HL-60/S4 (cell line): ENCODE results near the gene AXIN1.

Source experiments
- in situ Hi-C: fragments of 300-500 bp; cut with MboI; formaldehyde crosslinking; loops from 2 replicates; pipeline ENCODE4 v1.14.3; 2022; ENCODE audit warnings: low sequenced_read_pairs

Gene AXIN1

DNA sequence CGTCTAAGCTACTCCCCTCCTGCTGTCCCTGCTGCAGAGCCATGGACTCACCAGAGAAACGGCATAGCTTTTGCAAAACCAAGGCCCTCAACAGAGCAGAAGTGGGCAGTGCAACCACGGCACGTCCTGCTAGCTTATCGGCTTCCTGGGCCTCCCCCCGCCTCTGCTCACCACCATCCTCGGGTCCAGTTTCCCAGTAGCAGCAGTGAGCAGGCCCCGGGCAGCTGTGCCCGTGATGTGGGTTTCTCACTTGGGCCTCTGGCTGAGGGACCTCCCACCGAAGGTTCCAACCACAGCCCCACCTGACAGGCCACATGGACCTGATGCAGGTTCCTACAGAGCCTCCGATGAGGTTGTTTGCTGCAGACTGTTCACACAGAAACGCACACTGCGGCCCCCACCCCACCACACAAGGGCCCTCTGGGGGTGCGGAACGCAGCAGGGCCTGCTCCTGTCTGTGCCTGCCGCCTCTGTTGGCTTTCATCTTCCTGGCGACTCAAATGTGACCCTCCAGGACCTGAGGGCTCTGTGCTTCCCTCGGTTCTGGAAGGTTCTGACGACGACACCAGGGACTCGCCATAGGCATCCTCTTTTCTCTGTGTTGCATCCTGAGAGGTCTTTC lies 44.7 kb downstream of the AXIN1 start:
- in situ Hi-C loops: no loop called here

DNA sequence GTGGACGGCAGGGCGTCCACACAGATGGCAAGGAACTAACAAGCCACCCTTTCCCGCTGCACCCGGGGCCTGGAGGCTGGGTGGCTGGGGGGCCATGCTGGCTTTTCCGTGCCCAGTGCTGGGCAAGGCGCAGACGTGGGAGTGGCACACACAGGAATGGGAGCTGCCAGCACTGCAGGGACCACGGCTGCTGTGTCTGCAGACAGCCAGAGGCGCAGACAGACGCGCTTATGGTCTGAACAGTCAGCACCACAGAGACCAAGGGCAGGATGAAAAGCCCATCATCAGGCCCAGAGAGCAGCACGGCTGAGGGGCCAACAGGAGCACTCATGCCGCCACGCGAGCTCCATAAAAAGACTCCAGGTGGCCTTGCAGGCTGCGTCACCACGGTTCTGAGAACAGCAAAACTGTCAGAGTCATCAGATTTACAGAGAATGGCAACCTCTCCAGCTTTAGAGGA lies 45.6 kb downstream of the AXIN1 start:
- in situ Hi-C loops: no loop called here

DNA sequence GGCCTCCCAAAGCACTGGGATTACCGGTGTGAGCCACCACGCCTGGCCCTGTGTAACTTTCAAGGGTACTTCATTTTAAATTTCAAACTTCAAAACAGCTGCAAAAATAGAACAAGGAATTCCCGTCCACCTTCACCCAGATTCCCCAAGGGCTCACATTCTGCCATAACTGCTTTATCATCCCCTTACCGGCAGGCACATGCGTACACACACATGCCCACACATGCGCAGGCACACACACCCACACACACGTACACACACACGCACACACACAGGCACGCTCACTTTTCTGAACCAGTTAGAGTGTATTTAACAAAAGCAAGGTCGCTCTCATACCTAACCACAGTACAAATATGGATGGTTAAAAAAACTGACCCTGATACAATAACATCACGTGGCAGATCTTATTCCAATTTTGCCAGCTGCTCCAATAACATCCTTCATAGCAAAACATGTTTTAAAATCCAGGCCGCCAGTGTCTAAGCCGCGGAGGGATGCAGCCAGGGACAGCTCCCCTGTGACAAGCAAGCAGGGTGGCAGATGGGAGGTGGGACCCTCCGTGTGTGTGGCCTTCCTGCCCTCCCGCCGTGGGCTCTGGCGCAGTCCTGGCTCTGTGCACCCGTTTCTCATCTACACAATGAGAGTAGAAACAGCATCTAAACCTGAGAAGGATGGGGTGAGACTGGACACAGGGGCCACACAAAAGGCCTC lies 46.5 kb downstream of the AXIN1 start:
- in situ Hi-C loops: no loop called here

DNA sequence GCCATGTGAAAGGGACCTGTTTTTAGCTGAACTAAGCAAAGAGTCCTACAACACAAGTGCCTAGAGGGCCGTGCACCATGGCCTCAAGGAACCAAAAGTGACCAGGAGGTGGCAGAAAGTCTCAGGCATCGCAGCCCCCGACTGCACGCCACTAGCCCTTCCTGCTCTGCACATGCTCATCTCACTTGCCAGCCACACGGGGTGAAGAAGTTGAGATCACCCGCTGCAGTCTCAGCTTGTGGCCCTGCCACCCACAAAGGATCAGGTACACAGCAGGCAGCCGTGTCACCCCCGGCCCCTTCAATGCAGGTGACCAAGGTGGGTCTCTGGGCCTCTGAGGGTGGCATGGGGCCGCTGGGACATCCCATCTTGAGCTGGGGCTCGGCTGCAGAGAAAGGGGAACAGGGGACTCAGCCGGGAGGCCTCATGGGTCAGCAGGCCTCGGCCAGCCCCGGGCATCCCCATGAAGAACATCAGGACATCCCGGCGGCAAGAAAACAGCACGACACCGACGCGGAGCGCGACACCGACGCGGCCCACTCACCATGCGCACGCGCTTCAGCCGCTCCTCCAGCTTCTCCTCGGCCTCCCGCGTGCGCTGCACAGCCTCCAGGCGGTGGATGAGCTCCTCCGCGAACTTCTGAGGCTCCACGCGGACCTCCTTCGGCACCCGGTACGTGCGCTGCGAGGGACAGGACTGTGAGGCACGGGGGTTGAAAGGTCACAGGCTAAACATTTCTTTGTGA lies 48.6 kb downstream of the AXIN1 start:
- in situ Hi-C loops: no loop called here

DNA sequence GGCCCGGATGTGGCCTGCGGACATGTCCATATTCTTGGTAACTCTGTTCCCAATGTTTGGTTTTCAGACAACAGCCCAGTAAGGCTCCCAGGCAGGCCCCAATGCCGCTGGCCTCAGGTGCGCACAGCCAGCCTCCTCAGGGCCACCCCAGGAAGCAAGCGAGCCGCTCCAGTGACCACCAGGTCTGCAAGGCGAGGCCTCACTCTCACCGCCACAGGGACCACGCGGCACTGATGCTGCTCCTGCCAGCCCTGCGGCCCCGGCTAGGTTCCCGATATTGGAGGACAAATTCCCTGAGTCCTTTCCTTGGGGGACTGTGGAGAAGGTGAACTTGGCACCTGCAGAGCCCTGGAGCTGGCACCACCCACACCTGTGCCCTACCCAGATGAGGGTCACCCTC lies 50.6 kb downstream of the AXIN1 start:
- in situ Hi-C loops: no loop called here

DNA sequence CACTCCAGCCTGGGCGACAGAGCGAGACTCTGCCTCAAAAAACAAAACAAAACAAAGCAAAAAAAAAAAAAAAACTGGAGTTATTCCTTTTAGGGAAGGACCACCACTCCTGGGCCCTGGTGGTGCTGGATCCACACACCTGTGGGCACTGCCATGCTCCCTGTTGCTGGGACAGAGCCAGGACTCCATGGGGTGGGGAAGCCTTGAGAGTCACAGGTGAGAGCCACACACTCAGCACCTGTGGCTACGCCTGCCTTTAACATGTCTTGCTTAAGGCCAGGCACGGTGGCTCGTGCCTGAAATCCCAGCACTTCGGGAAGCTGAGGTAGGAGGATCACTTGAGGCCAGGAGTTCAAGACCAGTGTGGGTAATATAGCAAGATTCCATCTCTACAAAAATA lies 51.3 kb downstream of the AXIN1 start:
- in situ Hi-C loops: no loop called here

DNA sequence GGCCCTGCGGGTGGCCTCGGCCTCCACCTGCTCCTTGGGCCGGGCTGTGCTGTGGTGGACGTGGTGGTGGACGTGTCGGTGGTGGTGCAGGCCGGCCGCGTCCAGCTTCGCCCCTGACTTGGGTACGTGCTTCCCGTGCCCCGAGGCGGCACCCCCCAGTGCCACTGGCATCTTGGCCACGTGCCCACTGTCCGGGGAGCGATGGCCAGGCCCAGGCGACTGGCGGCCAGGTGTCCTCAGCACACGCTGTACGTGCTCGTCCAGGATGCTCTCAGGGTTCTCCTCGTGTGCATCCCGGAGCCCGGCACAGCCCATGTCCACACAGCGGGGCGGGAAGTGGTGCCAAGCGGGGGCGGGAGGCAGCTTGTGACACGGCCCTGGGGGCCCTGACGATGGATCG lies 54.7 kb downstream of the AXIN1 start:
- in situ Hi-C loops: no loop called here

DNA sequence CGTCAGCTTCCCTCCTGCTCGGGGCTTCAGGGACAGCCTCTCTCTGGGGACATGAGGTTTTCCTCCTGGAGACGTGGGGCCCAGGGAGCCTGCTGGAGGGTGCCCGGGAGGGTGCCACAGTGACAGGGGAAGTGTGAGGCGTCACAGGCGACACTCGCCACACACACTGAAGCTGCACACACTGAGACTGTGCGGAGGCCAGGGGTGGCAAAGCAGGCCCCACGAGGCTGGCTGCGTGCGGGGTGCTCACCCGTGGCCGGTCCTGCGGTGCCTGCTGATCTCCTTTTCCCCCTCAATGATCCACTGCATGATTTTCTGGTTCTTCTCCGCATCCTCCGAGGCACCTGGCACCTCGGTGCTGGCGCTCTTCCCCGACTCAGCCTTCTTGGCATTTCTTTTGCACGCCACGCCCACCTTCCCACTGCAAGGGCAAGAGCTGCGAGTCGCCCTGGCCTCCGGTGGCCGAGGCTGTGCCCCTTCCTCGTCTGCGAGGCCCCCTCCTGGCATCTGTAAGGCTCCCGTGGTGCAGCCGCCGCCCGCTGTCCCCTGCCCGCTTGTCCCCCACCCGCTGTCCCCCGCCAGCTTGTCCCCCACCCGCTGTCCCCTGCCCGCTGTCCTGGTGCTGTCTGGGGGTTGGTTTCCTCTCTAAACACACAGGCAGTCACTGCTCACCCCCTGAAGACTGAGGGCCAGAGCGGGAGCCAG lies 55.6 kb downstream of the AXIN1 start:
- in situ Hi-C loops: no loop called here

DNA sequence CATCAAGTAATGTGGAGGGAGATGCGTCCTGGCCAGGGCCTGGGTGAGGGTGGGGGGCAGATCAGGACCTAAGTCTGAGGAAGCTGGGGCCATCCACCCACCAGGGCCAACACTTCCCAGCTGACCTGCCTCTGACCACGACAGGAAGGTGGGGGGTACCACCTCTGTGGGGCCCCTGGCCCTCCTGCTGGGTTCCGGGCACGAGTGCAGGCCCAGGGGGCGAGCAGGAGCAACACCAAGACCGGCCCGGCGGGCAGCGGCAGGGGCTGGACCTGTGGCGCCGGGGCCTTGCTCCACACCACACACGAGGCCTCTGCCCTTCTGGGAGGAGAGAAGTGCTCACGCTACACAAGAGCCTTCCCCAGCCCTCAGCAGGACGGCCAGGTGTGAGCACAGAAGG lies 56.2 kb downstream of the AXIN1 start:
- in situ Hi-C loops: no loop called here

DNA sequence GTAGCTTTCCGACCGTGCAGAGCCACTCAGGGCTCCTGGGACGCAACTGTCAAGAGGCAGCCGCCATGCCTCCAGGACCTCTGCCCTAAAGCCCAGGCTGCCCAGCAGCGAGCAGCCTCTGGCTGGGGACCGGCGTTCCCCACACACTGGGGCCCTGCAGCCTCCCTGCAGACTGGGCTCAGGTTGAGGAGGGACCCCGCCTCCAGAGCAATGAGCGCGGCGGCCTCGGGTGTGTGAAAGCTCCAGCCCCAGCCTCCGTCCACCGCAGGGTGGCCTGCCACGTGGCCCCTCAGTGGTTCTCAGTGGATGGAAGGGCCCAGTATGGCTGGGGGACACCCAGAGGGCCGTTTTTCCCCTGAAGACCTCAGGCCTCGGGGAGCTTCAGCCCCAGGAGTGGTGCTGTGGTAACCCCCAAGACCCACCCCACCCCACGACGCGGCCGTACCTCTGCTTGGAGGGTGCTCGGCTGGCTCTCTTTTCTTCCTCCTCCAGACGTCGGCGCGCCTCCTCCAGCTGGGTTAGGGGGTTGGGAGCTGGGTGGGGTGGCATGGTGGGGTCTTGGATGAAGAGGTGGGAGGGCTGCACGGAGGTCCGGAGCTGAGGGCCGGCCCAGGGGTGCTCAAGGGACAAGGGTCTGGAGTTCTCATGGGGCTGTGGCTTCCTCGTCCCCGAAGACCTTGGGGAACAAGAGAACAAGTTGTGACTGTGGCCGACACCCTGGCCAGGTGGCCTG lies 59.3 kb downstream of the AXIN1 start:
- in situ Hi-C loops: no loop called here

DNA sequence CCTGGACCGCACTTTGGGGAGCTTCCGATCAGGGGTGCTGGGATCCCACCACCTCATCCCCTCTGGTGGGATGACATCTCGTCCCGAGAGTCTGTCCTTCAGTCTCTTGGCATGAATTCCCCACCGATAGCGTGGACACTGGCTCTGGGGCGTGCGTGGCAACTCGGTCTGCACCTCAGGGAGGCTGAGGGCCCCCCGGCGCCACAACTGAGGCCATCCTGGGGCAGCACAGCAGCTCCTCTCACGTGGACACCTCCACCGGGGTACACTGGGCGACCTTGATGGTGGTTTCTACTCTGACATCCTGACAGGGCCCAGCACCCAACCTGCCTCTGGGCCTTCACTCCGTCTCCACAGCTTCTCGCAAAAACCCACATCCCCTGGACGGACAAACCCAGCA lies 61.0 kb downstream of the AXIN1 start:
- in situ Hi-C loops: no loop called here

DNA sequence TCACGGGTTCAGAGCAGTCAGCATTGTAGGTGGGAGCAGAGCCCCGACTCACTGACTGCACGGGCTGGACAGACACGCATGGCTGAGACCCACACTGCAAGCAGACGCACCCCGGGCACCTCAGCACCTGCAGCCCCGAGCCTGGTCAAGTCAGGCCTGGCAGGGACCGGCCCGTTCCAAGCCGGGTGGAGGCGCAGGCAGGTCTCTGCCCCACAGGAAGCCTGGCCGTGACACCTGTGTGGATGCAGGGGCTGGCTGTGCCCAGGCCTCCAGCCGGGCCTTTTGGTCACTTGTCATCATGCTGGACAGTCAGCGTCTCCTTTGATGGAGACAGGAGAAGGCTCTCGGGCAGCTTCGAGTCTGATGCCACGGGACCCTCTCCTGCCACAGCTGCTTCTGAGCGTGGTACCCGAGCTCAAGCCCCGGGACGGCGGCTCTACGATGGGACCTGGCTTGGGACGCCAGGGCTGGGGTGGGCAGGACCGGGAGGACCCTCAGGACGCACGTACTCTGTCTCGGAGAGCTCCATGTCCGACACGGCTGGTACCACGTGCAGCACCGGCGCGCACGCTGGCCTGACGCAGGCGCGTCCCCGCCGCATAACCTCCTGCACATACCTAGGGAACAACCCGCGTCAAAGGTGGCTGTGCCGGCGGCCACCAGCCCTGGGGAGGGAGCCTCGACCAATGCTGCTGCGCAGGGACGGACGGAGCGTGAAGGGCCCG lies 61.7 kb downstream of the AXIN1 start:
- in situ Hi-C loops: no loop called here

DNA sequence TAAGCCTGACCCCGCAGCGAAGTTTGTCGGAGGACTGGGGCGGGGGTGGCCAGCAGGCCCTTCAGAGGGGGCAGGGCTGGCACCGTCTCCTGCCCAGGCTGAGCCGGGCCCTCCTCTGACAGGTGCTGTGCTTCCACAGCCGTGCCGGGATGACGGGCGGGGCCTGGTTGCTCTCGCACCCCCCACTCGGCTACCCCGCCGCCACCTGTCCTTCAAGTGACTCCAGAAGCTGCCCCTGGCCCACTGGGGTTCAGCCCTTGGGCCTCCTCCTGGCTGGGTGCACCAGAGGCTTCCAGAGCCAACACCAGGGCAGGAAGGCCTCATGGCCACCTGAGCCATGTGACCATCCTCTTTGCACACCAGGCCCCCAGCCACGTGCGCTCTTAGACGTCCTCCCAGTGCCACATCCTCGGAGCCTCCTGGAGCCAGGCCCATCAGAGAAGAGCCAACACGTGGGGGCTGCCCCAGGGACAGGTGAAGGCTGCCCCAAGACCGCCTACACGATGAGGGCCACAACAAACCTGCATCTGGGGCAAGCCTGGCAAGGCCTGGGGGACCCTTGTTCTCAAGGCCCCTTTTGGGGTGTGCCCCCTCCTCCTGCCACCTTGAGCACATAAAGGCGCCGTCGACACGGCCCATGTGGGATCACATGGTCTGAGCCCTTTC lies 62.4 kb downstream of the AXIN1 start:
- in situ Hi-C loops: no loop called here

DNA sequence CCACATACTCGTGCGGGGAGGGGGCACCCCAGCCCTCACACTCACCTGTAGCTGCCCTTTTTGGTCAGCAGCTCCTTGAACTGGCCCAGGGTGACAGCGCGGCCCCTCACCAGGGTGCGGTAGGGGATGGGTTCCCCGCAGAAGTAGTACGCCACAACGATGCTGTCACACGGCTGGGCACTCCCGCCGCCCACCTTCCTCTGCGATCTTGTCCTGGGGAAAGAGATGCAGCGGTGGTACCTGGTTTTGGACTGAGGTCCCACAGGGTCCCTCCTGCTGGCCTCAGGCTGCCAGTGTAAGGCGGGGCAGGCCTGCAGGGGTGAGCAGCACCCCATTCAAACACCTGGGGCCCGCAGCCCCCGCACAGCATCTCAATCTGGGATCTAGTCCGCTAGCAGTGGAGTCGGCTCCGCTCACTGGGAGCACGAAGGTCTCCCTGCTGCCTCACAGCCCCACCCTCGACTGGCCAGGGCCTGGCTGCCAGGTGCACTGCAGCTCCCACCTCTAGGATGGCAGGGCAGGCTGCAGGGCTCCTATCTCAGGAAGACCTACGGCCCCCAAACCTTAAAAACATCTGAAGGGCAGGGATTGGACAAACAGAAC lies 63.0 kb downstream of the AXIN1 start:
- in situ Hi-C loops: no loop called here

DNA sequence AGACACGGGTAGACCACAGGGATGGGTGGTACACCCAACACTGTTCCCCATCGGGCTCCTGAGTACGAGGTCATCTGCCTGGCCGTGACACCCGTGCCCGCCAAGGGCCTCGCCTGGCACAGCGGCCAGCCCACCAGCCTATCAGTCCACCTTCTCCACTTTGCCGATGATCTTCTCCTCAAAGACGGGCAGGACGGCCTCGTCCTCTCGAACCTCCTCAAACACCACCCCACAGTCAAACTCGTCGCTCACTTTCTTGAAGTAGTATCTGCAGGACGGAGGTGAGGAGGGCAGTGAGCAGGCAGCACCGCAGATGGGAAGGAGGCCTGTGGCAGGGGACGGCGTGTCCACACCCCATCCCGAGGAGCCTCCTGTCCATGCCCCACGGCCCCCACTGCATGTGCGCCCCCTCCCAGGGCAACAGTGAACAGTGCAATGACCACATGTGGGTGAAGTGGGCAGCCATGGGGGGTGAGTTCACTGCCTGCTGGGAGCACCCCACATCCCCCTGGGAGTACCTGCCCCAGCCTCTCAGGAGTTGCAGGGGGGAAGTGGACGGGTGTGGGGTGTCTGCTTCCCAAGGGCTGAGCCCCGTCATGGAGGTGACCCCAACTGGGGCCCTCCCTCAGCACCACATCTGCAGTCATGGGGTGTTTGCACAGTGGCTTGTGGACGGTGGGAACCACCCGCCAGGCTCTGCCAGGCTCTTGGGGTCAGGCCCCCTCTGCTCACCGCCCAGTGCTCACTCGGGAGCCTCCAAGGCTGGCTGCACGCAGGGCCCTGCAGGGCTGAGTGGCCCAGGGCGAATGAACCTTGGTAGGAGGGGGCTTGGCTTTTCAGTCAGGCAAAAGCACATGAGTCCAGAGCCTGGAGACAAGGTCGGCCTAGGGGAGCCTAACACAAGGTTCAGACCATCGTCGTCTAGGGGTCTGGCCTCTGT lies 64.3 kb downstream of the AXIN1 start:
- in situ Hi-C loops: no loop called here

DNA sequence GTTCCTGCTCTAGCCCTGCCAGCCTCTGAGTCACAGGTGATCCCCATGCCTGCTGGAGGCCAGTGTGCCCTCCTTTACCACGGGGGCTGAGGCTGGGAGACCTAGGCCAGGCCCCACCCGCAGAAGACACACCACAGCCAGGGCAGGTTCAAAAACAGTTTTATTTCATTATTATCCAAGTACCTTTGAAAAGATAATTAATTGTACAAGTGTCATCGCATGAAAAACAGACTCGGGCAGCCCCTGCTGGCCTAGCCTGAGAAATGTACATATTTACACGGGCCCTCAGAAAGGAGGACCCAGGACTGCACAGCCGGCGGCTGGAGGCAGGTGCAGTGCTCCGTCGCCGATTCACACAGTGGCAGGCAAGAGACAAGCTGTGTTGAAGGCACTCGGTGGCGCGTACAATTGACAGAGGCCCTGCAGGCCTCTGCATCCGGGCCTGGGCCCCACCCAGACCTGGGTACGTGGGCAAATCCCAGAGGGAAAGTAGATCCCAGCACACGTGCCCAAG lies 65.2 kb downstream of the AXIN1 start:
- in situ Hi-C loops: no loop called here

DNA sequence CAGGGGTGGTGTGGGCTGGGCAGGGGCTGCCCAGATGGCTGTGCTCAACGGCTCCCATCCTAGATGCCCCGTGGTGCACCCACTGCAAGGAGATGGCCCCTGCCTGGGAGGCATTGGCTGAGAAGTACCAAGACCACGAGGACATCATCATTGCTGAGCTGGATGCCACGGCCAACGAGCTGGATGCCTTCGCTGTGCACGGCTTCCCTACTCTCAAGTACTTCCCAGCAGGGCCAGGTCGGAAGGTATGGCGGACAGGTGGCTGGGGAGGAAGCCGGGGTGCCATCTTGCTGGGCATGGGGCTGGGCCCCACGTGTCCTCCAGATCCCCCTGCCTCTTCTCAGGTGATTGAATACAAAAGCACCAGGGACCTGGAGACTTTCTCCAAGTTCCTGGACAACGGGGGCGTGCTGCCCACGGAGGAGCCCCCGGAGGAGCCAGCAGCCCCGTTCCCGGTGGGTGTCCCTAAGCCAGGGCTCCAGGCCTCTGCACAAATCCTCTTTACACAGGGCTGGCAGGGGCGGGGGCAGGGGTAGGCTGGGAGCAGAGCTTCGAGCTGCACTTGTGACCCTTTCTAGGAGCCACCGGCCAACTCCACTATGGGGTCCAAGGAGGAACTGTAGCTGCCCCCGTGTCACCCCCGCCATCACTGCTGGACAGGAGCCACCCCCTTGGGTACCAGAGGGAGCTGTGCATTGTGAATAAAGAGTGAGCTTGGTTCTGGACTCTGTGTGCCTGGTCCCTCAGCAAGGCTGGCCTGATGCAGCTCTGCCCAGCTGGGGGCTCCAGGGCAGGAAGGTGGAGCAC lies 65.8 kb downstream of the AXIN1 start:
- in situ Hi-C loops: no loop called here
